GM21360 (cell line): ENCODE results near the gene KCNIP1.
"Not testable (repeated sequence)": the region's sequence is repeated elsewhere in the genome, so short reads cannot be mapped to it uniquely, and the experiment has no call there.

Experiments
- ATAC-seq: cut with Tn5 transposase; IDR thresholded peaks from one replicate; pipeline ENCODE4 v1.9.1; 2021; ENCODE audit warnings: mild to moderate bottlenecking, moderate library complexity; ENCODE audit not compliant: unreplicated experiment

KCNIP1 gene

GRCh38 chr5:170746075-170746960 is 242.5 kb downstream of the KCNIP1 start:
- ATAC-seq: no peak

GRCh38 chr5:170746961-170747340 is 243.1 kb downstream of the KCNIP1 start:
- no peak for ATAC-seq

GRCh38 chr5:170747357-170747756 is 243.5 kb downstream of the KCNIP1 start:
- no peak for ATAC-seq

GRCh38 chr5:170747851-170748250 is 244.0 kb downstream of the KCNIP1 start:
- no peak for ATAC-seq

- ATAC-seq: no peak
Measured at GRCh38 chr5:170748951-170749471, 245.2 kb downstream of the KCNIP1 start.

GRCh38 chr5:170749911-170750431 is 246.2 kb downstream of the KCNIP1 start:
- ATAC-seq: no peak

- no peak for ATAC-seq
Measured at GRCh38 chr5:170750791-170751190, 247.0 kb downstream of the KCNIP1 start.

- no peak for ATAC-seq
Measured at GRCh38 chr5:170751631-170752030, 247.8 kb downstream of the KCNIP1 start.

- ATAC-seq: no peak
Measured at GRCh38 chr5:170752257-170753215, 248.7 kb downstream of the KCNIP1 start.

- no peak for ATAC-seq
Measured at GRCh38 chr5:170753311-170753710, 249.5 kb downstream of the KCNIP1 start.

- not testable (repeated sequence) for ATAC-seq
Measured at GRCh38 chr5:170754508-170754907, 250.7 kb downstream of the KCNIP1 start.

GRCh38 chr5:170755679-170756456 is 252.0 kb downstream of the KCNIP1 start:
- ATAC-seq: no peak

GRCh38 chr5:170756691-170757090 is 252.9 kb downstream of the KCNIP1 start:
- no peak for ATAC-seq

GRCh38 chr5:170757182-170757601 is 253.4 kb downstream of the KCNIP1 start:
- ATAC-seq: no peak

GRCh38 chr5:170757669-170758068 is 253.8 kb downstream of the KCNIP1 start:
- ATAC-seq: no peak

GRCh38 chr5:170758481-170758880 is 254.7 kb downstream of the KCNIP1 start:
- ATAC-seq: no peak

GRCh38 chr5:170760113-170760512 is 256.3 kb downstream of the KCNIP1 start:
- no peak for ATAC-seq

- no peak for ATAC-seq
Measured at GRCh38 chr5:170761048-170761707, 257.4 kb downstream of the KCNIP1 start.

- no peak for ATAC-seq
Measured at GRCh38 chr5:170761708-170762066, 257.9 kb downstream of the KCNIP1 start.

GRCh38 chr5:170762298-170762697 is 258.5 kb downstream of the KCNIP1 start:
- ATAC-seq: not testable (repeated sequence)
